Left lung (tissue), 10 donors: Measurements from ENCODE around the gene CMSS1. TPM values are rescaled to one million over a fixed set of nuclear protein-coding genes. Genes with fewer than 3 reads are reported as not detected.

Experiments used
- ATAC-seq: fragments of 200-7000 bp; cut with Tn5 transposase; one replicate; pipeline ENCODE4 v1.9.1; 2020; ENCODE audit warnings: moderate library complexity
- DNase-seq, 4 donors: peaks; one replicate each; pipeline ENCODE4 v3.0.0-alpha.2; 2013 to 2020
- H3K27ac ChIP-seq, 2 donors: fragments of 200-600 bp; sonication (generic) in 1 of 2; one replicate each; pipeline versions ENCODE4 v1.5.0 to v1.8.0; 2020 to 2021
- H3K27me3 ChIP-seq, 2 donors: fragments of 200-600 bp; sonication (generic) in 1 of 2; one replicate each; pipeline versions ENCODE4 v1.5.0 to v1.8.0; 2020 to 2021
- H3K36me3 ChIP-seq, 2 donors: fragments of 200-600 bp; sonication (generic) in 1 of 2; one replicate each; pipeline versions ENCODE4 v1.5.0 to v1.8.0; 2020 to 2021
- H3K4me1 ChIP-seq, 2 donors: fragments of 200-600 bp; one replicate each; pipeline ENCODE4 v1.8.0; 2021
- H3K4me3 ChIP-seq, 2 donors: fragments of 200-600 bp; sonication (generic) in 1 of 2; one replicate each; pipeline versions ENCODE4 v1.5.0 to v1.8.0; 2020 to 2021; ENCODE audit warnings: mild to moderate bottlenecking in 1 of 2
- H3K9me3 ChIP-seq, 2 donors: fragments of 200-600 bp; sonication (generic) in 1 of 2; one replicate each; pipeline versions ENCODE4 v1.5.0 to v1.8.0; 2020 to 2021
- intact Hi-C, 2 donors: fragments of 100-400 bp; cut with DNase I; formaldehyde crosslinking; loops; one replicate each; pipeline versions ENCODE4 v1.11.2 to v1.14.2; 2022
- polyA plus RNA-seq, 6 donors: library from polyadenylated mRNA; unstranded; fragments of 120-200 nt; gene quantifications; one replicate each; pipeline ENCODE4 v1.2.1, GENCODE V29; 2013; ENCODE audit not compliant: insufficient read length in 6 of 6
- total RNA-seq, 2 donors: library from RNA; stranded (reverse); fragmentation: NEBNext Ultra II Directional; extraction: Animal tissue kit (Norgen Biotek cat#: 25700); gene quantifications; one replicate each; pipeline ENCODE4 v1.2.1, GENCODE V29; 2021
- TF ChIP-seq, protein P1 (sequence below), 2 donors: fragments of 200-600 bp; sonication (generic) in 1 of 2; IDR thresholded peaks; one replicate each; pipeline versions ENCODE4 v1.5.0 to v1.8.0; 2021; ENCODE audit warnings: antibody characterized with exemption in 2 of 2
- donor health status: DM: no; HTN: yes; CAD: no.
- donor health status: DM: no; HTN: no; CAD: no.

CMSS1 gene
- total and polyA plus RNA-seq, 8 donors, result 13.4 to 51.0 (median 41.8) TPM

- TF ChIP-seq, protein P1, sequence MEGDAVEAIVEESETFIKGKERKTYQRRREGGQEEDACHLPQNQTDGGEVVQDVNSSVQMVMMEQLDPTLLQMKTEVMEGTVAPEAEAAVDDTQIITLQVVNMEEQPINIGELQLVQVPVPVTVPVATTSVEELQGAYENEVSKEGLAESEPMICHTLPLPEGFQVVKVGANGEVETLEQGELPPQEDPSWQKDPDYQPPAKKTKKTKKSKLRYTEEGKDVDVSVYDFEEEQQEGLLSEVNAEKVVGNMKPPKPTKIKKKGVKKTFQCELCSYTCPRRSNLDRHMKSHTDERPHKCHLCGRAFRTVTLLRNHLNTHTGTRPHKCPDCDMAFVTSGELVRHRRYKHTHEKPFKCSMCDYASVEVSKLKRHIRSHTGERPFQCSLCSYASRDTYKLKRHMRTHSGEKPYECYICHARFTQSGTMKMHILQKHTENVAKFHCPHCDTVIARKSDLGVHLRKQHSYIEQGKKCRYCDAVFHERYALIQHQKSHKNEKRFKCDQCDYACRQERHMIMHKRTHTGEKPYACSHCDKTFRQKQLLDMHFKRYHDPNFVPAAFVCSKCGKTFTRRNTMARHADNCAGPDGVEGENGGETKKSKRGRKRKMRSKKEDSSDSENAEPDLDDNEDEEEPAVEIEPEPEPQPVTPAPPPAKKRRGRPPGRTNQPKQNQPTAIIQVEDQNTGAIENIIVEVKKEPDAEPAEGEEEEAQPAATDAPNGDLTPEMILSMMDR (IDR thresholded peaks at IDR 0.05), result no peak
- ATAC-seq (peak; percentile 38), DNase-seq (peak in 1 of 4 donors; percentile 21)
- Histone ChIP-seq H3K9me3 (no peaks in the 10 kb centered on the region), H3K36me3 (no peaks in the 10 kb centered on the region), H3K4me3 (no peak overlapping the region), H3K27me3 (no peaks in the 10 kb centered on the region), H3K4me1 (peaks cover 19 to 28% of the 10 kb centered on the region in 2 donors), H3K27ac (peak overlapping the region in 1 of 2 donors; percentile 65)
- intact Hi-C loops, result loop anchor here in 1 of 2 donors (5.0 kb wide), 1 partner anchor 414 kb away; no protein-coding TSS in a partner anchor
Measured at GRCh38 chr3:99843590-99844258, 26.1 kb downstream of the CMSS1 start.

DNA sequence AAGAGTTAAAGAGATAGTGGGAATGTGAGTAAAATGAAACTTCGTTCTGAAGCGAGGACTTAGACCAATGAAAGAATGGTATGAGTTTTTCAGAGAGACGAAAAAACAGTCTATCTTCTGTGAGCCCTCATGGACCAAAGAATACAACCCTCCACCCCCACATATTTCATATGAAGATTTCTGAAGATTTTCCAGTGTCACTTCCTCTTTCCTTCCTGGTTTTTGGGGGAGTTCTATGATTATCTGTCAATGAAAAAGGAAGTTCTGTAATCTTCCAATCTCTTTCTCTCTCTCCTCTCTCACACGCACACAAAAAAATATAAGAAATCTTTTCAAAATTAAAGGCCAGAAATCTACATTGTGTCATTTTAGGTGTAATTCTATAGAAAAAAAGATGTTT, 27.7 kb downstream of the CMSS1 start:
- H3K27me3 ChIP-seq, result no peaks in the 10 kb centered on the region
- peaks cover 19 to 28% of the 10 kb centered on the region in 2 donors for H3K4me1 ChIP-seq
- DNase-seq (no peak), ATAC-seq (no peak)
- H3K36me3 ChIP-seq, result peaks cover 0 to 3% of the 10 kb centered on the region in 2 donors
- H3K4me3 ChIP-seq, result no peak overlapping the region
- H3K9me3 ChIP-seq, result no peaks in the 10 kb centered on the region
- TF ChIP-seq, protein P1 (IDR thresholded peaks at IDR 0.05), result no peak
- peak overlapping the region; percentile 62 to 65 for H3K27ac ChIP-seq
- intact Hi-C loops, result no loop called here

- peaks cover 19 to 28% of the 10 kb centered on the region in 2 donors for H3K4me1 ChIP-seq
- TF ChIP-seq, protein P1 (IDR thresholded peaks at IDR 0.05), result no peak
- ATAC-seq (no peak), DNase-seq (no peak)
- no peaks in the 10 kb centered on the region for H3K9me3 ChIP-seq
- H3K4me3 ChIP-seq, result no peak overlapping the region
- H3K27me3 ChIP-seq, result no peaks in the 10 kb centered on the region
- peak overlapping the region; percentile 62 to 65 for H3K27ac ChIP-seq
- peaks cover 0 to 8% of the 10 kb centered on the region in 2 donors for H3K36me3 ChIP-seq
- intact Hi-C loops, result no loop called here
Measured at GRCh38 chr3:99845999-99846398, 28.3 kb downstream of the CMSS1 start.

DNA sequence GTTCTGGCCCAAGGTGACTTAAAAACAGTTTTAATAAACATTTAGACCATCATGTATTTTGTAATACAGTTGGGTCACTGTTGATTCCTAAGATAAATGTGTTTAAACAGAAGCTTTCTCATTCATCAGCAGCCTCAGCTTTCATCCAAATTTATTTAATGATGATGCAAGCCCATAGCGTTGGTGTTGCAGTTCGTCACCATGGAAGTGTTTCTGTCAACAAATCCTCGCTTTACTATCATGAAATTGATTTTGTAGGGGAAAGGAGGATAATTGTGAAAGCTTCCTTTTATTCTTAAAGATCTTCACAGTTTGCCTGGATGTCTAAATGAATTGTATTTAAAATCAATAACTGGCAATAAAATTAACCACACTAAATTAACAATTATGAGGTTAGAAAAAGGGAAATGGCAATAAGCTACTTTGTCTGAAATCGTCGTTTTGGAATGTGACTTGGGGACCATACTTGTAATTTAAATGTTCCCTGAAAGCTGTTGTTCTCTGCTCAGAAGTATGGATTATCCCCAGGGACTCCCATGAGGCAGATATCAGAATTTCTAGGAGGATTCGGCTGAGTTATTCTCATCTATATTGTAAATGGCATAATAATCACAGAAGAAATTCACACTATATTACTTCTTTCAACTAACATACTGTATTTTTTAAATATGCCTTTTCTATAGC, 29.0 kb downstream of the CMSS1 start:
- DNase-seq (peak in 1 of 4 donors; percentile 39), ATAC-seq (peak; percentile 35)
- peaks cover 19 to 28% of the 10 kb centered on the region in 2 donors for H3K4me1 ChIP-seq
- H3K27ac ChIP-seq, result peak overlapping the region; percentile 62 to 65
- TF ChIP-seq, protein P1 (IDR thresholded peaks at IDR 0.05), result no peak
- H3K36me3 ChIP-seq, result peaks cover 0 to 8% of the 10 kb centered on the region in 2 donors
- no peaks in the 10 kb centered on the region for H3K9me3 ChIP-seq
- H3K4me3 ChIP-seq, result no peak overlapping the region
- intact Hi-C loops, result no loop called here
- H3K27me3 ChIP-seq, result no peaks in the 10 kb centered on the region

DNA sequence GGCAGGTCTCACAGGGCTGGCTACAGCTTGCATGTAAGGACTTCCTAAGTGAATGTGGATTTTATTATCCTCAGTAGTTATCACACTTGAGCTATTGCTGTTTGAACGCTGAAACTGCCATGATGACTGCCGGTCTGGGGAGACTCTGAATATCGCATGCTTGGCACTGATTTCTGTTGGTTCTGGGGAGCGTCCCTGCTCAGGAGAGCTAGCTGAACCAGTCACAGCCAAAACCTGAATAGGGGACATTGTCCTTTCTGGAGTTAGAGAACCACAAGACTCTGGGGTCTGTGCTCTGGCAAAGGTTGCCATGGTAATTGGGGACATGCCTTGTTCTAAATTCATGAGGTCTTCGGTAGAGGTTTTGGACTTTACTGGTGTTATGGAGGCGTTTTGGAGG, 30.8 kb downstream of the CMSS1 start:
- Histone ChIP-seq H3K36me3 (peaks cover 0 to 8% of the 10 kb centered on the region in 2 donors), H3K9me3 (no peaks in the 10 kb centered on the region), H3K4me3 (no peak overlapping the region), H3K27ac (no peak overlapping the region), H3K4me1 (peaks cover 14 to 22% of the 10 kb centered on the region in 2 donors), H3K27me3 (no peaks in the 10 kb centered on the region)
- no peak for DNase-seq
- TF ChIP-seq, protein P1 (IDR thresholded peaks at IDR 0.05), result no peak
- no peak for ATAC-seq
- intact Hi-C loops, result no loop called here
